LoVo (cell line): ENCODE measurements around the gene CALM3.
"Not testable (repeated sequence)": the region's sequence is repeated elsewhere in the genome, so short reads cannot be mapped to it uniquely, and the experiment has no call there.

Source experiments
- DNase-seq: peaks from one replicate; pipeline ENCODE4 v3.0.0-alpha.2; 2016; ENCODE audit warnings: low spot score

CALM3 gene

DNA sequence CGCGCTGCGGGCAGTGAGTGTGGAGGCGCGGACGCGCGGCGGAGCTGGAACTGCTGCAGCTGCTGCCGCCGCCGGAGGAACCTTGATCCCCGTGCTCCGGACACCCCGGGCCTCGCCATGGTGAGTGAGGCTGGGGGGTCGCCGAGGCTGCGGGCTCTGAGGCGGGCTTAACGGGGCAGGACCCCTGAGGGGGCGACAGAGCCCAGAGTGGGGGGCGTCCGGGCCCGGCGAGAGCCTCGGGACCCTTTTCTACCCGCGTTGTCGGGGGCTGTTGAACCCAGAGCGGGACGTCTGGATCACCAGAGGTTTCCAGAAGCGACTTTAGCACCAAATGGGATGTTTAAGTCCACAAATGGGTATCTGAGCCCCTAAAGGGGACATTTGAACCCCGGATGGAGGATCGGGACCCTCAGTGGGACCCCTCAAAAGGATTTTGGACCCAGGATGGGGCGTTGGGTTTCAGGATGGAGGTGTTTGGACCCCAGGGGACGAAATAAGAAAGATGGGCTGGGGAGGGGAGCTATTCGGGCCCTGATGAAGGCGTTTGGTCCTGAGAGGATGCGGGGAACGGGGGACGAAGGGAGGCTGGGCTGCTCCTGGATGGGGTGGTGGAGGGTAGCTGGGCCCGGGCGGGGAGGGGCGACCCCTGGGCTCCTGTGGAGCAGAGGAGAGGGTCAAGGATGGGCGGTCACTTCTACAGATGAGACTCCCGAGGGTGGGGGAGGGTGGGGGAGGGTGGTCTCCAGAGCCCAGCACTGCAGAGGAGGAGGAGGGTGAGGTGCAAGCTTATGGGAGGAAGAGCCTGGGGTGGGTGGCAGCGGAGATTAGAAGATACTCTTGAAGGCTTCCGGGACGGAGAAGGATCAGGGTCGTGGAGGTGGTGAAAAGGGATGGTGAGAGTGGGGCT lies at the start of gene CALM3:
TSS of gene CALM3 (plus strand) at position 13 of the 907 bp plus-strand sequence. CDS start at position 118, 105 bp downstream.
- no peak for DNase-seq

- DNase-seq, result no peak
Measured at GRCh38 chr19:46552891-46553290, 48.2 kb upstream of the CALM3 start.

DNA sequence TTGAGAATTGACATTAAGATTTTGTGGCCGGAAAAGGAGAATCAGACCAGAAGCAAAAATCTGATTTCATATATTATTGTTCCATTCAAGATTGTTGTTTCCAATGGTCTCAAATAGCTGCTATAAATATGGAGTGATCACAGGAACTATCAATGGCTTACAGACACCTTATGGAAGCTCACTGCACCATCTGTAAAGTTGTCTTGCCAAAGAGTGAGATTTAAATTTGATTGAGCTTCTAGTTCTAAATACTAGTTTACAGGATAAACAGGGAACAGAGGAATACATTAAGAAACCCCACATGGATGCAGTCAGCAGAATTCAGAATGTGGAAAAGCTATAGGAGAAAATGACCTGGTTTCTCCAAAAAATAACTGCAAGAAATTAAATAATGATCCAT lies 47.0 kb upstream of the CALM3 start:
- no peak for DNase-seq

DNA sequence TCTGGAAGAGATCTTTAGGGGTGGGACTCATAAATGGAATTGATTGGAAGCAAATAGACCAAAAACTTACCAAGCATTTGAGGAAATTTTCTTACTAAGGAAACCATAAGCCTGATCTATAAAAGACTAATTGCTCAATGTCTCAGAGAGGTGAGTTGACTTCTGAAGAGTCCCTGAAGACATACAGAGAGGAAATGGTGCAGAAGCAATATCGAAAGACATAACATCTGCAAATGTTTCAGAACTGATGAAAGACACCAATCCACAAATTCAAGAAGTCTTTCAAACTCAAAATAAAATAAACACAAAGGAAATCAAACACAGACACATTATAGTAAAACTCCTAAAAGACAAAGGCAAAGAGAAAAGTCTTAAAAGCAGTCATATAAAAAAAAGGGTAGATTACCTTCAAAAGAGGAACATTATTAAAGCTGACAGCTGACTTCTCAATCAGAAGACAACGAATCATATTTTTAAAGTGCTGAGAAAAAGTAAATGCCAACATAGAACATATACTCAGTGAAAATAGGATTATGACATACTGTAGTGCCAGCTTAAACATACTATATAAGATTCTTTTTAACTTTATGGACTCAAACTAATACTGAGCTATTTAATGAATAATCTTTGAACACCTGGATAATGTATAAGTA lies 45.4 kb upstream of the CALM3 start:
- no peak for DNase-seq

- DNase-seq, result not testable (repeated sequence)
Measured at GRCh38 chr19:46556471-46556870, 44.7 kb upstream of the CALM3 start.

DNA sequence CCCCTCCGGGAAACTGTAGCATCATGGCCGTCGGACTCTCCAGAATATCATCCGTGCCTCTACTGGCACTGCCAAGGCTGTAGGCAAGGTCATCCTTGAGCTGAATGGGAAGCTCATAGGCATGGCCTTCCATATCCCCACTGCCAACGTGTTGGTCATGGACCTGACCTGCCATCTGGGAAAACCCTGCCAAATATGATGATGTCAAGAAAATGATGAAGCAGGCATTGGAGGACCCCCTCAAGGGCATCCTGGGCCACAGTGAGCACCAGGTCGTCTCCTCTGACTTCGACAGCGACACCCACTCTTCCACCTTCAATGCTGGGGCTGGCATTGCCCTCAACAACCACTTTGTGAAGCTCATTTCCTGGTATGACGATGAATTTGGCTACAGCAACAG lies 41.9 kb upstream of the CALM3 start:
- no peak for DNase-seq

DNA sequence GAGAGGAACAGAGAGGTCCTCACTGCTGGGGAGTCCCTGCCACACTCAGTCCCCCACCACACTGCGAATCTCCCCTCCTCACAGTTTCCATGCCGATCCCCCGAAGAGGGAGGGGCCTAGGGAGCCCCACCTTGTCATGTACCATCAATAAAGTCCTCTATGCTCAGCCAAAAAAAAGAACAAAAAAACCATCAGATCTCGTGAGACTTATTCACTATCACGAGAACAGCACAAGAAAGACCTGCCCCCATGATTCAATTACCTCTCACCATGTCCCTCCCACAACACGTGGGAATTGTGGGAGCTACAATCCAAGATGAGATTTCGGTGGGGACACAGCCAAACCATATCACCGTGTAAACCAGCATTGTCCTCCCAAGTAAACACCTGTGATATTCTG lies 41.5 kb upstream of the CALM3 start:
- not testable (repeated sequence) for DNase-seq

GRCh38 chr19:46564701-46565100 lies 36.4 kb upstream of the CALM3 start:
- DNase-seq, result no peak

- peak; percentile 47 for DNase-seq
Measured at GRCh38 chr19:46571495-46571894, 29.6 kb upstream of the CALM3 start.

DNA sequence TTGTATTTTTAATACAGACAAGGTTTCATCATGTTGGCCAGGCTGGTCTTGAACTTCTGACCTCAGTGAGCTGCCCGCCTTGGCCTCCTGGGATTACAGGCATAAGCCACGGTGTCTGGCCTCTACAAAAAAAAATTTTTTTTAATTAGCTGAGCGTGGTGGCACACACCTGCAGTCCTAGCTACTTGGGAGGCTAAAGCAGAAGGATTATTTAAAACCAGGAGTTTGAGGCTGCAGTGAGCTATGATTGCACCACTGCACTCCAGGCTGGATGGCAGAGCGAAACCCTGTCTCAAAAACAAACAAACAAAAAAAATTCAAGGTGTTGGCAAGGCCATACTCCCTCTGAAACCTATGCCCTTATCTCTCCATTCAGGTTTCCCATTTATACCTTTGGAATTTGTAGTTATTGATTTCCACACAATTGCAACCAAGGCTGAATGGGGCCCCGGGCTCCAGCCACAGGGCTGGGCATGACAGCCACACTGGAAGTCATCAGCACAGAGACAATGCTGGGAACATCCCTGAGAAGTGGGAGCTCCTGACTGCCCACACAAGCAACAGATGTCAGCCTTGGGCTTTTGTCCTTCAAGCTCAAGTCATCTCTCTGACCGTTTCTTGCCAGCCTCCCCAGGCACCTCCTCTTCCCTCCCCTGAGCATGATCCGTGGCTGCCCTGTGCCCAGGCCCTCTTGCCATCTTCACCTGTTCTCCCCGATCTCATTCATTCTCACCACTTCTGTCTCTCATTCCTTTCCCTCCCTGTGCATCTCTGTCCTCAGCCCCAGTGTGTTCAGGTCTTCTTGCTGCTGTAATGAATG lies 27.2 kb upstream of the CALM3 start:
- DNase-seq, result no peak

- DNase-seq, result no peak
Measured at GRCh38 chr19:46574533-46574932, 26.6 kb upstream of the CALM3 start.

GRCh38 chr19:46578450-46578849 lies 22.7 kb upstream of the CALM3 start:
- DNase-seq, result no peak

DNA sequence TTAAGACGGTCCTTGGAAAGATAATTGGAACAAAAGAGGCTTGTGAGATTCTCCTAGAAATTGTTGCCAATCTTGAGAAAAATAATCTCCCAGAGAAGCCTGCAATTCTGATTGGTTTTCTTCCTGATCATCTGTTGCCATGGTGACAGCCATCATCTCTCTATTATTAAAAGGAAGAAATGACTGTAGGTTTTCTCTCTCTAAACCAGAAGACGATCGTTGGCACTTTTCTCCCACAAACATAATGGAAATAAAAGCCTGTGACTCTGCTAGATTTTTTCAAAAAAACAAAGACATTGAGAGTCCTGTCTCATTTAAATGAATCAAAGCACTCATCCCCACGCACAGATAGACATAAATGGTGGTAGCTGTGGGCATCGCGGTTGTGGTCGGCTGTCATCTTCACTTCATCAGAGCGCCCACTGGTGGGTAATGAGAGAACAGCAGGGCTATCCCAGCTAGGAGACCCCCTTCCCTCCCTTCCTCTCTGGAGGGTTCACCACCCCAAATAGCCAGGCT lies 21.7 kb upstream of the CALM3 start:
- no peak for DNase-seq

- no peak for DNase-seq
Measured at GRCh38 chr19:46580247-46580646, 20.9 kb upstream of the CALM3 start.

DNA sequence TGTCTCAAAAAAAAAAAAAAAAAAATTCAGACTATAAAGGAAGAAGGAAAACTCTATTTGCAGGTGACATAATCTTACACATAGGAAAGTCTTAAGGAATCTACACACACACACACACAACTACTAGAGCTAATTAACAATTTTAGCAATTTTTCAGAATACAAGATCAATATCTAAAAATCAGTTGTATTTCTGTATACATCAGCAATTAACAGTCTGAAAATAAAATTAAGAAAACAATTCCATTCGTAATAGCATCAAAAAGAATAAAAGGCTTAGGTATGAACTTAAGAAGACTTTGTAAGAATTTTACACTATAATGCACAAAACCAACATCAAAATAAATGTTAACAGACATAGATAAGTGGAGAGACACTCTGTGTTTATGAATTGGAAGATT lies 15.6 kb upstream of the CALM3 start:
- DNase-seq, result no peak

DNA sequence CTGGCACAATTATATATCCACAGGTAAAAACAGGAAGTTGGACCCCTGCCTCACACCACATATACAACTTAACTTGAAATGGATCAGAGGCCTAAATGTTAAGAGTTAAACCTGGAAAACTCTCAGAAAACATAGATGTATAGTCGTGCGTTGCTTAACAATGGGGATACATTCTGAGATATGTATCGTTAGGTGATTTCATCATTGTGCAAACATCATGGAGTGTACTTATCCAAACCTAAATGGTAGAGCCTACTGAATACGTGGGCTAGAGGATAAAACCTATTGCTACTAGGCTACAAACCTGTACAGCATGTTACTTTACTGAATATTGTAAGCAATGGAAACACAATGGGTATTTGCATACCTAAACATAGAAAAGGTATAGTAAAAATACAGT lies 14.8 kb upstream of the CALM3 start:
- no peak for DNase-seq

GRCh38 chr19:46587861-46588260 lies 13.3 kb upstream of the CALM3 start:
- no peak for DNase-seq

DNA sequence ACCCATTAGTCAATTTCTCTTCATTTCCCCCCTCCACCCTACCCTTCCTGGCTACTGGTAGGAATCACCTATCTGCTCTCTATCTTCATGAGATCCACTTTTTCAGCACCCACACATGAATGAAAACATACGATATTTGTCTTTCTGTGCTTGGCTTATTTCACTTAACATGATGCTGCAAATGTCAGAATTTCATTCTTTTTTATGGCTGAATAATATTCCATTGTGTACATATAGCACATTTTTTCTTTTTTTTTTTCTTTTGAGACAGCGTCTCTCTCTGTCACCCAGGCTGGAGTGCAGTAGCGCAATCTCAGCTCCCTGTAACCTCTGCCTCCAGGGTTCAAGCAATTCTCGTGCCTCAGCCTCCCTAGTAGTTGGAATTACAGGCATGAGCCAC lies 9.9 kb upstream of the CALM3 start:
- no peak for DNase-seq

DNA sequence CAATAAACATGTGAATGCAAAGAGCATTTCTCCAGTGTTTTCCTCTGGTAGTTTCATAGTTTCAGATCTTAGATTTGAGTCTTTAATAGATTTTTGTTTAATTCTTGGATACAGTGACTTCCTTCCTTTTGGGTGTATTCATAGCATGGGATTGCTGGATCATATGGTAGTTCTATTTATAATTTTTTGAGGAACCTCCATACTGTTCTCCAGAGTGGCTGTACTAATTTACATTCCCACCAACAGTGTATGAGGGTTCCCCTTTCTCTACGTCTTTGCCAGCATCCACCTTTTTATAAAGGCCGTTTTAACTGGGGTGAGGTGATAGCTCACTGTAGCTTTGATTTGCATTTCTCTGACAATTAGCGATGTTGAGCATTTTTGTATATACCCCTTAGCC lies 9.3 kb upstream of the CALM3 start:
- no peak for DNase-seq

DNA sequence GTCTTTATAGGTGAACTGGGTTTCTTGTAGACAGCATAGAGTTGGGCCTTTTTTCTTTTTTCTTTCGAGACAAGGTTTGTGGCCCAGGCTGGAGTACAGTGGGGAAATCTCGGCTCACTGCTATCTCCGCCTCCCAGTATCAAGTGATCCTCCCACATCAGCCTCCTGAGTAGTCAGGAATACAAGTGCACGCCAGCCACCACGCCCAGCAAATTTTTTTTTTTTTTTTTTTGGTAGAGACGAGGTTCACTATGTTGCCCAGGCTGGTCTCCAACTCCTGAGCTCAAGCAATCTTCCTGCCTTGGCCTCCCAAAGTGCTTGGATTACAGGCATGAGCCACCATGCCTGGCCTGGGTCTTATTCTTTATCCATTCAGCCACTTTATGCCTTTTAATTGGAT lies 5.1 kb upstream of the CALM3 start:
- peak; percentile 16 for DNase-seq

GRCh38 chr19:46598372-46598917 lies 2.7 kb upstream of the CALM3 start:
- DNase-seq, result no peak
